SIG-M5 (cell line): ENCODE measurements around the gene GPN2.
"Not testable (repeated sequence)": the region's sequence is repeated elsewhere in the genome, so short reads cannot be mapped to it uniquely, and the experiment has no call there.

ENCODE experiments used
- DNase-seq: peaks from one replicate; lab custom pipeline; 2025; lab: John Stamatoyannopoulos, UW

The GPN2 gene

DNA sequence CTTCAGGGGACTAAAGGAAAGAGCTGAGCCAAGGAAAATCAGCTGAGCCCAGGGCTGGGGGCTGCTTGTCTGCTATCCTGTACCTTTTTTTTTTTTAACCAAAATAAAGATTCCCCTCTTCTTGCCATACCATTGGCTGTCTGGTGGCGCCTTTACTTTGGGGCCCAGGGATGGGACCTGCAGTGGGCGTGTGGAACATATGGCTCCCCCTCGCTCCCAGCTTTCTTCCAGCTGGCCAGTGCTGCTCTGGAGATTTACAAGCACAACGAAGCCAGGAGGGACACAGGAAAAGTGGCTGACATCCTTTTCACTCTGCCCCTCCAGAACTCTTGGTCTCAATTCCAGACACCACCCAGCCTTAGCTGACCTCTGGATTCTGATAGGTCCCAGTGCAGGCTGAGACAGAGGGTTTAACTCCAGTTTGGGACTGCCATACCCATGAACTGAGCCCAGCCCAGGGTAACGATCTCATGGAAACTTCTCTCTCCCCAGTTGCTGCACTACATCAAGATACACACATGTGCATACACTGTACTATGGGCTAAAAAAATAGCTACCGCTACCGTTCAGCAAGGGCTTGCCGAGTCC lies 32.5 kb downstream of the GPN2 start:
- DNase-seq: no peak

DNA sequence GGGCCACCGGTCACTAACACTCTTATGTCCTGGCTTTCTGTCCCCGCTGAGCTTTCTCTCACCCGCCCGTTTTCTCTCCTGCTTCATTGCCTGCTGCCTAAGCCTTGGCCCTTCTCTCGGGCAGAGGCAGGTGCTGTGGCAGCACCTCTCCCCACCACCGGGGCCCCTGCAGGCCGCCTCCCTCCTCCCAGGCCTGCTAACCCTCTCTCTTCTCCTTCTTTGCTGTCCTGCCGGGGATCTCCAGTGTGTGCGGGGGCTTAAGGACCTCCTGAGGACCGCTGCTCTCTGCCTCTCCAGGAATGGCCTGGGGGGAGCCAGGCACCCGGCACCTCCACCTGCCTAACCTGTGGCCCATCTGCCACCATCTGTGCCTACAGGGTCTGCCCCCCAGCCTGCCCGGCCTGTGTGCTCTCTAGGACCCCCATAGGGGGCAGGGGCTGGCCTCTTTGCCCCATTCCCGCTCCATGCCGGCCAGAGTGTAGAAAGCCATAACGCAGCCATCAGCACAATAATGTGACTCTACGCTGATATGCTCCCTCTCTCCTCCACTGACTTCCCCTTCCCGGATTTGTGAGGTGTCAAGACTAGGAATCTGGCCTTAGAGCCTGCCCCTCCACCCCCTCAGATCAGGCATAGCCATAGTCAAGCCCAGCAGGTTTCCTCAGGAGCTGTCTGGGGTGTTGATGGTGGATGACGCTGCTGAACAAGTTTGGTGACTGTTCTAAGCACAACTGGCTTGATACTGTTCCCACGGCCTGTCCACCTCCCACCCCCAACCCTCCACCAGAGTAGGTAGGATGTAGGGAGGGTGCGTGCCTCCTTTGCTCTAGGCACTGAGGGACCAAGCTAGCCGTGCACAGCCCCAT lies 33.2 kb downstream of the GPN2 start:
- no peak for DNase-seq

DNA sequence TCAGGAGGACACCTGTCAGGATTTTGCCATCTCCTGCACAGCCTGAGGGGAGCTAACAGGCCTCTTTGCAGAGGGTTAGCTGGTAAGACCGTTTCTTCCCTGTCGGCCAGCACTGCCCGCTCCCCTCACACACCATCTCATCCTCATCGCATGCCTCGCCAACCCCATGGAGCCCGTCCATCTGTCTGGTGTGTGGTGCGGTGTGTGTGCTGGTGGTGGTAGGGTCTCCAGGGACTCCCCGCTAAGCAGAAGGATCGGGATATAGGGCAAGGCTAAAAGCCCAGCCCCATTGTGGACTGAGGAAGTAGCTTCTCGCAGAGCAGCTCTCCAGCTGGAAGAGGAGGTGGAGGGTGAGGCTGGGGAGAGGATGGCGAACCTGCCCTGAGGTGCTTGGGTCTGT lies 33.9 kb downstream of the GPN2 start:
- no peak for DNase-seq

DNA sequence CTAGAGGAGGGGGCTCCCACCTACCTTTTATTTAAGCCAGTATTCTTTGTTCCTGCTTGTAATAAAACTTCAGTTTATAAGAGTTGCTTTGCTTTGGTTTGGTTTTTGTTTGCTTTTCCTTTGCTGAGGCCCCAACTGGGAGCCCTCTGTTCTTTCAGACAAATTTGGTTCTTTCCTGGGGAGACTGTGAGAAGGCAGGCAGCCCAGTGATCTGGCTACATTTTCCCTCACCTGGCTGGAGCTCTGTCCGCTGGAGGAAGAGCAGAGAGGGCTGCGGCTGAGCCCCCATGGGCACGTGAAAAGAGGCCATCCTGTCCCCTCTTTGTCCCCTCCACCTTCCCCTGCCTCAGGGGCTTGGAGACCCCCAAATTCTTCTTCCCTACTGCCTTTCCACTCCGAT lies 34.4 kb downstream of the GPN2 start:
- DNase-seq: no peak

DNA sequence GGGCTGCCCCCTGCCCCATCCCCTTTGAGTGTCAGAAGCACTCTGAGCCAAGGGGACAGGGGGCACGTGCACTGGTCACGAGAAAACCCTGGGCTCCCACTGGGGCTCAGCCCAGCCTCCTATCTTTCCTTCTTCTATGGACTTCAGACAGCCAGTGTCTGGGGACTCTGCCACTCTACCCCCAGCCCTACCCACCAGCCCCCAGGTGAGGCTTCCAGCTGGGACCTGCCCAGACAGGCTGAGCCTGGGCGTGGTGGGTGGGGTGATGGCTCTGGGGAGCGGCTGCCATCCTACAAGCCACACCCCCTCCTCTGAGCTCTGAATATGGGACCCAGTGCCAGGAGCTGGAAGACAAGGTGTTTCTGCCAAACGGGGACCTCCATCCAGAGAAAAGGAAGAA lies 35.2 kb downstream of the GPN2 start:
- DNase-seq: no peak

DNA sequence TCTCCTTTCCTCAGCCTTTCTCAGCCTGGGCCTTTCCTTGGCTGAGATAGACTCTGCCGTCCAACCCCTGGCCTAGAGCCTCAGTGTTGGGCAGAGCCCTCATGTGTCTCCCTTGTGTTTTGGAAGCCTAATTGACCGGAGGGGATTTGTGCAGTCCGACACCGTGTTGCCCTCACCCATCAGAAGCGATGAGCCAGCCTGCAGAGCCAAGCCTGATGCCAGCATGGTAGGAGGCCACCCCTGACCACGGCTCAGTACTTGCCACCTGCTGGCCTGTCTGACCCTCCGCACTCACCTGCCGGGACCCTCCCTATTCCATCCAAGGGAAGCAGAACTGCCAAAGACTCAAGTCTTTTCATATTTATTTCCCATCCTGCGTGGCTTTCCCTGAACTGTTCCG lies 36.5 kb downstream of the GPN2 start:
- no peak for DNase-seq

DNA sequence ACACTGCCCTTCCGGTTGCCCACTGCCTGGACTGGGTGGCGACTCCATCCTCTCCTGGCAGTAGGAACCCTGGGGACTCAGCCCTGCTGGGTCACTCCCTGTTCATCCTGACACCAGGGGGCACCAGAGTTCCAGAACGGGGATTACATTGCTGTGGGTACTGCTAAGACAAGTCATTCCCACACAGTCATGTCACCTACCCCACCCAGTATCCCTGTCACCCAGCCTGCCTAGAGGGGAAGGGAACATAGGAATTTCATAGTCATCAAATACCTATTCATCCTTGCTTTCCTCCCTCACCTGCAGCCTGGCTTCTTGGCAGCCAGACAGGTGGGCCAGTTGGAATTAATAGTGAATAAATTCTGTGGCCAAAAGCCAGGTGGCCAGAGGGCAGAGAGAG lies 36.9 kb downstream of the GPN2 start:
- no peak for DNase-seq

DNA sequence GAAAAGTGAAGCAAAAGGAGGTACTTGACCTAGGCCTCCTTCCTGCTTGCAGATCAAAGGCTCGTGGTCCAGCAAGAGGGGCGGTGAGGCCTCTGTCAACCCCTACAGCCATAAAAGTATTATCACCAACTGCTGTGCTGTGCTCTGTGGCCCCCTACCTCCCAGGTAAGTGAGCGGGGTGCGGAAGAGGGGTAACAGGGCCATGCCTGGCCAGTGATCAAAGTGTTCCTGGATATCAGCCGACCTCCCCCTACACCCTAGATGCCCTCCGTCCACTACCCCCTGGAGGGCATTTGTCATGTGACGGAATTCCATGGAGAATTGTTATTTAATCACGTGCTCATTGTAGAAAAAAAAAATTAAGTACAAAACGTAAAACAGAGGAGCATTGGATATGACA lies 37.4 kb downstream of the GPN2 start:
- DNase-seq: no peak

DNA sequence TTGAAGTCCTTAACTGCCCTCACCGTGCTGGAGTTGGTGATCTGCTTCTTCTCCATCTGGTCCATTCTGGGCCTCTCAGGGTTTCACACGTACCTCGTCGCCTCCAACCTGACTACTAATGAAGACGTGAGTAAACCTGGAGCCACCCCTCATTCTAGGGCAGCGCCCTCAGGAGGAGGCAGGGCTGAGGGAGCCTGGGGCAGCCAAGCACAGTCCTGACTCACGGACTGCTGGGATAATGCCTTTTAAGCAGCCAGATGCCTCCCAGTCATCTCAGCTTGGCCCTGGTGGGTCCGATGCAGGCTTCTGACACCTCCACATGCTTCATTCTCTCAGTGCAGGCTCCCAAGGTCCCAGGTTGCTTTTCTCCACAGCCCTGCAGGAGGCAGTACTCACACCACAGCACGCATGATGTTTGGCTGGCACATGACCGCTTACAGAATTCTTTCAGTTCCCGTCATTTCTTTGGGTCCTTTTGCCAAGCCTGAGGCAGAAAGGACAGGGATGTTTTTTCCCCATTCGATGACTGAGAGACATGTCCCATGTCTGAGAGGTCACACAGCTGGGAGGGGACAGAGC lies 38.9 kb downstream of the GPN2 start:
- DNase-seq: no peak

DNA sequence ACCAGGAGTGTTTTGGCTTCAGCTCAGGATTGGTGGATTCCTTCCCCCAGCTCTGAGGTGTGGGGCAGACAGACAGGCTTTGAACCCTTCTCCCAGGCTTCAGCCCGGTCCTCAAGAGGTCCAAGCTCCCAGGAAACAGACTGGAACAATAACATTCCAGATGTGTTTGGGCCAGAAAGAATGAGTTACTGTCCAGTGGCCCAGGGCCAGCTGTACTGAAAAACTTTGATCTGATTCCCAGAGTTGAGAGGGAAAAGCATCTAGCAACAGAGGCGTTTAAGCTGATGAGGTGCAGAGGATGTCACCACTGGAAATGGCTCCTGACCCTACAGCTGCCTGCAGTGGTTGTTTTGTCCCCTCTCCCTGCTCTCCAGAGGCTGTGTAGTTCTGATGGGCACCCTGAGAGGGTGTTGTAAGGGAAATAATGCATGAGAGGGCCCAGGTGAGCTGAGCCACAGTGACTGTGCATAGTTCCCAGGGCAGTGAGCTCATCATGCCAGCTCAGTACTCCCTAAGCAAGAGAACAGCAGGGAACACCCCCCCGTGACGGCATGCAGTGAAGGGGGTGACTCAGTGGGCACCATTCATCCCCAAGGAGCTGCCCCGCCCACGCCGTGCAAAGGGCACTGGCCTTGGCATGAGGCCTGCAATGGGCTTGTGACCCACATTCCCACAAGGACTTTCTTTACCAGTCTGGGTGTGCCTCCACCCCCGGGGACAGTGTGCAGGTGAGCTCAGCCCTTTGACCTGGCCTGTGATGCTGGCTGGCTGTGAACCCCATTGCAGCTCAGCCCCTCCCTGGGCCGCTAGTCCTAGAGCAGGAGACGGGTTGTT lies 40.9 kb downstream of the GPN2 start:
- DNase-seq: no peak

DNA sequence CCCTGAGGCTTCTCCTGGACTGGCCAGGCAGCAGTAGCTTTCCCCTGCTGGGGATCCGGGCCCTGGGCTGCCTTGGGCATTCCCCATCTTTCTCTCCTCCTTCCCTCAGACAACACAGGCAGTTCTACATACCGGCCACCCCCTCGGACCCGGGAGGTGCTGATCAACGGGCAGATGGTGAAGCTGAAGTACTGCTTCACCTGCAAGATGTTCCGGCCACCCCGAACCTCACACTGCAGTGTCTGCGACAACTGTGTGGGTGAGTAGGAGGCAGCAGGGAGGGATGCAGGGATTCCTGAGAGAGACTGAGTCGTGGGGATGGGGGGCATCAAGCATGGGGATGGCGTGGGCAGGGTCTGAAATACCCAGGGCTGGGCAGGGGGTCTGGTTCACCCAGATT lies 41.6 kb downstream of the GPN2 start:
- DNase-seq: no peak

DNA sequence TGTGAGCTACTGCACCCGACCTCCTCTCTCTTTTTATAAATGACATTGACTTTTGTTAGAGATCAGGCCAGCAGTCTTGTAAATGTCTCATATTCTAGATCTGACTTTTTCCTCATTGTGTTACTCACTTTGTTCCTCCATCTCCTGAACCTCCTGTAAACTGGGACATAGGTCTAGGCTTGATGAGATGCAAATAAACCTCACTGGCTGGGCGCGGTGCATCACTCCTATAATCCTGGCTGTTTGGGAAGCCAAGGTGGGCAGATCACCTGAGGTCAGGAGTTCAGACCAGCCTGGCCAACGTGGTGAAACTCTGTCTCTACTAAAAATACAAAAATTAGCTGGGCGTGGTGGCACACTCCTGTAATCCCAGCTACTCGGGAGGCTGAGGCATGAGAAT lies 42.3 kb downstream of the GPN2 start:
- DNase-seq: not testable (repeated sequence)

DNA sequence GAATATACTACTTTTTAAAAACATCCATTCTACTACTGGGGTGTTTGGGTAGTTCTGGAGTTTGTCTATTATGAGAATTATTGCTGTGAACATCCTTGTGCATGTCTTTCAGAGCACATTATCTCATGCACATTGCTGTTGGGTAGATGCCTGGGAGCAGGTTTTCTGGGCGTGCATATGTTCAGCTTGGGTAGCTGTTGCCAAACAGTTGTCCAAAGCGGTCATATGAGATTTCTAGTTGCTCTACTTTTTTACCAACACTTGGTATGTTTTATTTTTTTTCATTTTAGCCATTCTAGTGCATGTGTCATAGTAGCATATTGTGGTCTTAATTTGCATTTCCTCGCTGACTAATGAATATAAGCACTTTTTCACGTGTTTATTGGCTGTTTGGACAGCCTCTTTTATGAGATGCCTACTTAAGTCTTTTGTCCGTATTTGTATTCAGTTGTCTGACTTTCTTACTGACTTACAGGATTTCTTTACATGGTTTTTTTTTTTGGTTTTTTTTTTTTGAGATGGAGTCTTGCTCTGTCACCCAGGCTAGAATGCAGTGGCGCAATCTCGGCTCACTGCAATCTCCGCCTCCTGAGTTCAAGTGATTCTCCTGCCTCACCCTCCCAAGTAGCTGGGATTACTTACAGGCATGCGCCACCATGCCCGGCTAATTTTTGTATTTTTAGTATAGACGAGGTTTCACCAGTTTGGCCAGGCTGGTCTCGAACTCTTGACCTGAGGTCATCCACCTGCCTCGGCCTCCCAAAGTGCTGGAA lies 45.5 kb downstream of the GPN2 start:
- DNase-seq: no peak

DNA sequence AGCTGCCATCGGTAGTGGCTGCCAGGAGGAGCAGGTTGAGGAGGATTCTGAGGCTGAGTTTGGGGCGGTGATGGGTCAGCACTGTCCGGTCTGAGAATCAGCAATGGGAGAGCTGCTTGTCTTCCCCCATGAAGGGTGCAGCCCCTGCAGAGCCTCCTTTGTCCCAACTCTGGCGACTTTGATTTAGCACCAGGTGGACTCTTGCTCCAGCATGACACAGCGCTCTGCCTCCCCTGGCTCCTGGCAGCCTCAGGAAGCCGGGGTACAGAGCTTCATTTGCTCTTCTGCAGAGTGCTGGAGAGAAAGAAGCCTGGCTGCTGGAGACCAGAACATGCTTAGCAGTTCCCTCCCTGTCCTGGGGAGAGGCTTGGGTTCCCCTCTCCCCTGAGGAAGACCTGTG lies 50.3 kb downstream of the GPN2 start:
- DNase-seq: no peak

DNA sequence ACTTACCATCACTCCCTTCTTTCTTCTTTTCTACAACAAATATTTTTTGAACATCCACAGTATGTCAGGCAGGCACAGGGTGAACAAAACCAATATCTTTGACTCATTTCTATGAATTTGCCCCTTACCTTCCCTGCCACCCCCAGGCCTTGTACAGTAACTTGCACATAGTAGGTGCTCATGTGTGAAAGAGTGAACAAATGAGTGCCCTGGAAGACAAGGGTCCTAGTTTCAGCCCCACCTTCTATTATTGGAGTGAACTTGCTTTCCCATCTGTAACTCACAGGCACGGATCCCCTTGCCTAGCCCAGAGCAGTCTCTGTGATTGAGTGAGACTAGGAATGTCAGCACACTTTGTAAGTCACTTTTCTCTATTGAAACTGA lies 50.8 kb downstream of the GPN2 start:
- DNase-seq: no peak

DNA sequence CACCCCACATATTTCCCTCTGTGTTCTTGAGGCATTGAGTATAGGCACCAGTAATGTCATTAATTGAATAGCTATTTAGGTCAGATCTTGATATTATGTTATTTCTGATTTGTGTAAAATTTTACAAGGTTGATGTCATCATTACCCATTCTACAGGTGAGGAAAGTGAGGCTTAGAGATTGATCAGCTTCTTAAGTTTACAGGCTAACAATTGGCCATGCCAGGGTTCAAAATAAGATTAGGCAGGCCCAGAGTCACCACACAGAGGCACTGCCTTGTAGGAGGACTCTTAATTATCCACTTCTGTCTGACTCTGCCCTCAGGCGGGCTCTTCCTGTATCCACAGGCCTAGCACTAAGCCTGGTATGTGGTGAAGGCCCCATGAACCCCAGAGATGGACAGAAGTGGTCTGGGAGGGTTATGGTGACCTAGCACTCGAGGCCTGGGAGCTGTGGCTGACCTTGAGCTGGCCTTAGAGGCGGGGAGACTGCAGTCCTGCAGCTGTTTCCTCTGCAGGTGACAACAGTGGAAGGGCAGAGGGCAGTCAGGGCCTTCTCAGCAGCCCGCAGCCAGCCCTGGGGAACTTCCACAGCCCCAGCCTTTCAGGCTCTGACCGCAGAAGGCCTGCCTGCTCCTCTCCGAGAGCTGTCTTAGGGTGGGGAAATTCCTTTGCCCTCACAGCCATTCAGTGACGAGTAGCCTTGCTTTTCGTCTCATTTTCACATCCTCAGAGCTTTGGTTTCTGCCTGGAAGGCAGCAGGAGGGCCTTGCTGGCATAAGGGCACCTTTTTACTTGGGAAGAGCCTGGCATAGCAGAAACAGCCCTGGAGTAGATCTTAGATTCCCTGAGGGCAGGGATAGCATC lies 51.4 kb downstream of the GPN2 start:
- no peak for DNase-seq

DNA sequence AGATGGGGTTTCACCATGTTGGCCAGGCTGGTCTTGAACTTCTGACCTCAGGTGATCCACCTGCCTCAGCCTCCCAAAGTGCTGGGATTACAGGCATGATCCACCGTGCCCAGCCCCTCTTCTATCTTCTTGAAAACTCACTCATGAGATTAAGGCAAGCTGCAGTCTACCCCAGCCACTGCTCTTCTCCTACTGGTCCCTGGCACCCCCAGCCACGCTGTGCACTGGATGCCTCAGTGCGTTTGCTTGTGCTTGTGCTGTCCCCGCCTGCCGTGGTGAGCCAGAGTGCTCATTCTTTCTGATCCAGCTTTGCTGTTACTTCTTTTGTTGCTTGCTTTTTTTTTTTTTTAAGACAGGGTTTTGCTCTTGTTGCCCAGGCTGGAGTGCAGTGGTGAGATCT lies 52.4 kb downstream of the GPN2 start:
- DNase-seq: not testable (repeated sequence)

DNA sequence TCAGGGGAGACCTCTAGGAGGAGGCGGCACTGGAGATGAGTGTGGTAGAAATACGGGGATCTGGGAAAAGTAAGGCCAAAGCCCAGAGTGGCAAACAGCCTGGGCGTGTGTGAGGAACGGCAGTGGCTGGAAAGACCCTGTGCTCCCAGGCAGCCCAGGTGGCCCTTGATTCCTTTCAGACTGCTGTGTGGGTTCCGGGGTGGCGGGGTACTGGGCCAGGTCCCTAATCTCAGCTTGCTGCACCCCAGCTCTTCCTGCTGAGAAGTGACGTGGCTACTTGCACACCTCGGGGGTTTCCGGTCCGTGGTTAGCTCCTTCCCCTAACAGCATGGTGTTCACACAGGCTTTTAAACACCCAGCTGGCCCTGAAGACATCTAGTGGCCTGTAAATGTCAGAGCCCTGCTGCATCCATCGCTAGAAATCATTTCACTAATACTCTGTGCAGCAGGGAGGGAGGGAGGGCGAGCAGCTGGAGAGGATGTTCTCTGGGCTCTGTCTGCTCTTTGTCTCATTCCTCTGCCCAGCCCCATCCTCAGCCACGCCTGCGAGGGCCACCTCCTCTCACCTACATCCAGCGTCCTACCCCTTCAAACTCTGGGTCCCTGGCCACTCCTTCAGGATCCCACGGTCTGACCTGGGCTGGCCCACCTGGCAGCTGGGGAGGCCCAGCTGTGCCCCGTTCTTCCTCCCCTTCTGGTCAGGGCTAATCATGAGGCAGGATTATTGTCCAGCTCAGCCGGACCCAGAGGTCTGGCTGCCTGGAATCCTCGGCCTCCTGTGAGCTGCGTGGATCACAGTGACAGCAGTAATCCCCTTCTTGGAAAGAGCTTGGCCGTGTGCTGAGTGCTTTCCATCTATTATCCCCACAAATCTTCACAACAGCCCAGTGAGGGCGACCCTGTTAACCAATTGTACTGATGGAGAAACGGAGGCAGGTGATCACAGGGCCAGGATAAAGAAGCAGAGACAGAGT lies 56.4 kb downstream of the GPN2 start:
- DNase-seq: no peak

DNA sequence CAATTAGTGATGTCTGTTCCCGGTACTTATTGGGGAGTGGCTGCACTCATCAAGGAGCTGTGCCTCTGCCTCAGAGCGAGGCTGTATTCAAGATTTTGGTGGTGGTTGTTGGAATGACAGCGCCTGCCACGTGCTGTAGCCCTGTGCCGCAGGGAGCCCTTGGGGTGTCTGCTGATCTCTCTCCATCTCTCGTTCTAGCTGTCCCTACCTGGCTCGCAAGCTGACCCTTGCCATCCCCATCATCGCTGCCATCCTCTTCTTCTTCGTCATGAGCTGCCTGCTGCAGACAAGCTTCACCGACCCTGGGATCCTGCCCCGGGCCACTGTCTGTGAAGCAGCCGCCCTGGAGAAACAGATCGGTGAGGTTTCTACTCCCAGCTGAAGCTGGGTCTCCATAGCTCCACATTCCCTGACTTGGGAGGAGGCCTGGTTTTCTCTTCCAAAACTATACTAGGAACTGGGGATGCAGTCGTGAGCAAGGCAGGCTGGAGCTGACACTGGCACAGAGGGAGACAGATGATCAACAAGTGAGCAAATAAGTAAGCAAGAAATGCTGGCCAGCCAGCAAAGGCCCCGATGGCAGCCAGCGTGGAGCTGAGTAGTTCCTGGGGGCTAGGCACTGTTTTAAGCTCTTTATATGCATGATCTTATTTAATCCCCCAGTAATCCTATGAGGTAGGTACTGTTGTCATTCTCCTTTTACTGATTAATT lies 57.7 kb downstream of the GPN2 start:
- no peak for DNase-seq
